Liver (tissue), 9 donors: ENCODE results near the gene SYPL1. TPM values are rescaled to one million over a fixed set of nuclear protein-coding genes. Genes with fewer than 3 reads are reported as not detected.

Experiments
- DNase-seq: peaks from one replicate; pipeline ENCODE4 v3.0.0-alpha.2; 2017; ENCODE audit warnings: low spot score
- H3K27ac ChIP-seq, 2 donors: one replicate each; pipeline ENCODE4 v1.7.0; 2013; ENCODE audit warnings: inconsistent platforms in 2 of 2, low read length in 2 of 2, control low read depth in 1 of 2, low read depth in 1 of 2, mild to moderate bottlenecking in 1 of 2
- H3K27me3 ChIP-seq, 4 donors: one replicate each; pipeline versions ENCODE4 v1.6.1 to v1.7.0; 2013; ENCODE audit warnings: low read length in 3 of 4, inconsistent platforms in 1 of 4, mild to moderate bottlenecking in 1 of 4, moderate library complexity in 1 of 4; ENCODE audit not compliant: control insufficient read depth in 4 of 4, insufficient read depth in 4 of 4
- H3K36me3 ChIP-seq, 4 donors: one replicate each; pipeline versions ENCODE4 v1.6.1 to v1.7.0; 2013; ENCODE audit warnings: low read length in 3 of 4, mild to moderate bottlenecking in 3 of 4, low read depth in 1 of 4, moderate library complexity in 1 of 4; ENCODE audit not compliant: control insufficient read depth in 4 of 4, insufficient read depth in 3 of 4
- H3K4me1 ChIP-seq, 4 donors: one replicate each; pipeline versions ENCODE4 v1.6.1 to v1.7.0; 2013; ENCODE audit warnings: low read length in 3 of 4, mild to moderate bottlenecking in 3 of 4, moderate library complexity in 1 of 4; ENCODE audit not compliant: control insufficient read depth in 4 of 4, insufficient read depth in 4 of 4
- H3K4me3 ChIP-seq, 3 donors: one replicate each; pipeline versions ENCODE4 v1.6.1 to v1.7.0; 2013; ENCODE audit warnings: low read length in 3 of 3, control low read depth in 1 of 3, low read depth in 1 of 3, mild to moderate bottlenecking in 1 of 3
- H3K9ac ChIP-seq, 2 donors: one replicate each; pipeline ENCODE4 v1.7.0; 2013; ENCODE audit warnings: low read length in 2 of 2, mild to moderate bottlenecking in 2 of 2, moderate library complexity in 2 of 2, control low read depth in 1 of 2, low read depth in 1 of 2
- H3K9me3 ChIP-seq, 4 donors: one replicate each; pipeline versions ENCODE4 v1.6.1 to v1.7.0; 2013; ENCODE audit warnings: low read length in 3 of 4; ENCODE audit not compliant: control insufficient read depth in 4 of 4
- ATF3 ChIP-seq: IDR thresholded peaks from 2 replicates; pipeline ENCODE4 v1.6.1; 2016; ENCODE audit warnings: antibody characterized with exemption
- CTCF ChIP-seq: fragments of 150-350 bp; IDR thresholded peaks from 2 replicates; pipeline ENCODE4 v1.5.1; 2017; ENCODE audit warnings: improper control_type of control experiment, low read depth, low read length; ENCODE audit not compliant: missing input control
- FOXA1 ChIP-seq: IDR thresholded peaks from 2 replicates; pipeline ENCODE4 v1.6.1; 2016; ENCODE audit warnings: antibody characterized with exemption
- FOXA2 ChIP-seq: IDR thresholded peaks from 2 replicates; pipeline ENCODE4 v1.6.1; 2016; ENCODE audit warnings: antibody characterized with exemption
- HNF4A ChIP-seq, 2 donors: conservative IDR thresholded peaks; 2 replicates each; pipeline ENCODE4 v1.6.1; 2016; ENCODE audit warnings: antibody characterized with exemption in 2 of 2, mild to moderate bottlenecking in 2 of 2
- HNF4G ChIP-seq: IDR thresholded peaks from 2 replicates; pipeline ENCODE4 v1.6.1; 2016; ENCODE audit warnings: antibody characterized with exemption
- NR2F2 ChIP-seq: IDR thresholded peaks from 2 replicates; pipeline ENCODE4 v1.6.1; 2016; ENCODE audit warnings: antibody characterized with exemption
- SP1 ChIP-seq: IDR thresholded peaks from 2 replicates; pipeline ENCODE4 v1.6.1; 2018; ENCODE audit warnings: antibody characterized with exemption, mild to moderate bottlenecking
- TAF1 ChIP-seq: conservative IDR thresholded peaks from 2 replicates; pipeline ENCODE4 v1.6.1; 2016; ENCODE audit warnings: antibody characterized with exemption, mild to moderate bottlenecking
- YY1 ChIP-seq: IDR thresholded peaks from 2 replicates; pipeline ENCODE4 v1.6.1; 2016; ENCODE audit warnings: antibody characterized with exemption, mild to moderate bottlenecking
- ZBTB33 ChIP-seq: IDR thresholded peaks from 2 replicates; pipeline ENCODE4 v1.6.1; 2016; ENCODE audit warnings: antibody characterized with exemption
- WGBS: extraction: QIAGEN DNeasy Blood & Tissue Kit; methylation state at CpG from one replicate; pipeline ENCODE4 v1.1.7; 2013; 5-methylcytosine and 5-hydroxymethylcytosine counted together
- polyA plus RNA-seq, 2 donors: library from polyadenylated mRNA; stranded (reverse) in 1 of 2; unstranded in 1 of 2; fragments of 200-250 nt in 1 of 2; fragments of >200 nt in 1 of 2; fragmentation: Nextera tagmentation in 1 of 2; extraction: Ambion mirVana in 1 of 2; gene quantifications; one replicate each; pipeline versions ENCODE4 v1.2.1 to v1.2.3, GENCODE V29; 2013 to 2015
- total RNA-seq, 2 donors: library from RNA; depleted of rRNA; stranded (reverse); fragments of >200 nt; gene quantifications; one replicate each; pipeline ENCODE4 v1.2.3, GENCODE V29; 2014
- donor health status: healthy.
- donor health status: healthy.
- donor health status: healthy.
- donor health status: healthy.
- donor health status: healthy.

The SYPL1 gene
- total and polyA plus RNA-seq, 4 donors, result 25.5 to 41.2 (median 28.8) TPM

- TF ChIP-seq YY1, result no peak
- no peaks in the 10 kb centered on the region for H3K27me3 ChIP-seq
- no peak overlapping the region for H3K4me3 ChIP-seq
- no peaks in the 10 kb centered on the region for H3K36me3 ChIP-seq
- no peak overlapping the region for H3K27ac ChIP-seq
- WGBS, result 59% methylated on average over 1 of the region's 1 CpG
- no peak for DNase-seq
- H3K9ac ChIP-seq, result no peak overlapping the region
- H3K9me3 ChIP-seq, result no peaks in the 10 kb centered on the region
- H3K4me1 ChIP-seq, result no peaks in the 10 kb centered on the region
Observed at GRCh38 chr7:106122713-106123112, 10.6 kb upstream of the SYPL1 start.

GRCh38 chr7:106121189-106121810 lies 9.2 kb upstream of the SYPL1 start:
- H3K4me1 ChIP-seq, result no peaks in the 10 kb centered on the region
- H3K27ac ChIP-seq, result no peak overlapping the region
- no peak for TF ChIP-seq NR2F2
- no peak for TF ChIP-seq HNF4A (conservative IDR thresholded peaks at IDR 0.05)
- TF ChIP-seq FOXA1, result no peak
- no peak for TF ChIP-seq SP1
- DNase-seq, result no peak
- H3K36me3 ChIP-seq, result no peaks in the 10 kb centered on the region
- H3K27me3 ChIP-seq, result no peaks in the 10 kb centered on the region
- H3K9me3 ChIP-seq, result no peaks in the 10 kb centered on the region
- 91% methylated on average over 3 of the region's 3 CpGs for WGBS
- no peak overlapping the region for H3K9ac ChIP-seq
- no peak overlapping the region for H3K4me3 ChIP-seq

- TF ChIP-seq ZBTB33, result no peak
- TF ChIP-seq CTCF, result no peak
- TF ChIP-seq FOXA2, result no peak
- TF ChIP-seq TAF1, result no peak
- TF ChIP-seq ATF3, result no peak
- no peak for TF ChIP-seq HNF4G
- TF ChIP-seq HNF4A (conservative IDR thresholded peaks at IDR 0.05), result no peak
- H3K4me1 ChIP-seq, result no peaks in the 10 kb centered on the region
Observed at GRCh38 chr7:106120500-106120899, 8.4 kb upstream of the SYPL1 start.

More at GRCh38 chr7:106120500-106120899, 8.4 kb upstream of the SYPL1 start:
- Histone ChIP-seq H3K27me3 (no peaks in the 10 kb centered on the region), H3K27ac (no peak overlapping the region), H3K9ac (no peak overlapping the region), H3K36me3 (no peaks in the 10 kb centered on the region), H3K9me3 (no peaks in the 10 kb centered on the region), H3K4me3 (no peak overlapping the region)
- DNase-seq, result no peak
- 95% methylated on average over 2 of the region's 2 CpGs for WGBS
